ENCODE measurements around the gene BOC.

GRCh38 chr3:113233497-113233896, 22.1 kb downstream of the BOC start:
- TF ChIP-seq CTCF (conservative IDR thresholded peaks at IDR 0.05 in 1 of 2, IDR thresholded peaks at IDR 0.05 in 1 of 2; ENCODE audit: low read depth in 1 of 2, low read length in 2 of 2) (no peak), EZH2 (IDR thresholded peaks at IDR 0.05; ENCODE audit: low read length, missing control alignments) (no peak)

Measured in fibroblast of lung (primary cell).